GM10847 (cell line): ENCODE measurements around the gene UBE2D3.

ENCODE experiments used
- POLR2A ChIP-seq: IDR thresholded peaks from 2 replicates; pipeline ENCODE4 v1.6.1; 2011; ENCODE audit not compliant: insufficient read length; ENCODE audit errors: extremely low read depth

Gene UBE2D3

DNA sequence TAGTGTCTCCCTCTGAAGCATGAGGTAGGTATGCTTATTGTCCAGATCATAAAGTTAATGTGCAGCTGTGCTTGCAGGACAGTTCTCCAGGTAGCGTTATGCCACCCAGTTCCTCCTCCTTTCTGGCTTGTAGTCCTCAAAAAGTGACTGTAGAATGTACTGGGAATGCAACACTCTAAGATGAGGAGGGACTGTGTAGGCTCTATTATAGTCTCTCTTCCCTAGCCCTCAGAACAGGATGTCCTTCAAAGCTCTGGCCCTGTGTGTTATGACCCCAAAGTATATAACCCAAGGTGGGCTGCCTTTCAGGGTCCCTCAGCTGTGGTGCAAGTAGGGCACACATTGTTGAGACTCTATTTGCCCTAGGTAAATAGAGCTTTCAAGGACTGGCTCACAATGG is 45.8 kb downstream of the UBE2D3 start:
- TF ChIP-seq POLR2A = no peak

GRCh38 chr4:102780476-102781144 is 46.7 kb downstream of the UBE2D3 start:
- no peak for TF ChIP-seq POLR2A

DNA sequence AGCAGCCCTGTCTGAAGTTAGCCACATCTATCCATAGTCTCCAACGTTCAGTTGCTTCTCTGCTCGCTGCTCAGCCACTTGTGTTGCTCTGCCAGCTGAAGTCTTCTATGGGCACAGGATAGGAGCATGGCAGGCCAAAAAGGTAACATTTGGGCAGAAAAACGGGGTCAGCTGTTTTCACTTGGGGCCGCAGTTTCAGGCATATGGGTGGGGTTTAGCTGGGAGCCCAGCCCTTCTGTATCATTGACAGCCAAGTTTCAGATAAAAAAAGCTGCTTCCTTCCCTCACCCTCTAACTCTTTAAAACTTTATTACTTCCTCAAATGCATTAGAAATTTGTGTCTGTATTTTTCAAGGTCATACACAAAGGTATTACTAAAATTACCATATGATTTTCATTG is 48.1 kb downstream of the UBE2D3 start:
- TF ChIP-seq POLR2A = no peak

DNA sequence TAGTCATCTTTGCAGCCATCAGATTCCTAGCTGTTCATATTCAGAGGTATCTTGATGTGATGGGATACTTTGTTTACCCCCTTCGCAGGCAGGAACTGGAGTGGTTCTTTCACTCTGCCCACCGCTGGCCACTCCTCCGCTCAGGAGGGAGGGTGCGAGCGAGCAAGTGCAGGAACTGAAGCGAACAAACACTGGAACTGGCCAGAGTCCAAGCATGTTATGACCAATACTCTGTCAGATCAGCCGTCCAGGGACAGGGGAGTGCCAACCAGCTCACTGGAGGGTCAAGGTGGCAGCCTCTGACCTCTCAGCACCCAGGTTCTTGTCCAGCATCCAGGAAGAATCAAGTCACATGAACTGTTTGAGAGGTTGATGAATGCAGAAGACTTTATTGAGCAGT is 48.6 kb downstream of the UBE2D3 start:
- TF ChIP-seq POLR2A = no peak

DNA sequence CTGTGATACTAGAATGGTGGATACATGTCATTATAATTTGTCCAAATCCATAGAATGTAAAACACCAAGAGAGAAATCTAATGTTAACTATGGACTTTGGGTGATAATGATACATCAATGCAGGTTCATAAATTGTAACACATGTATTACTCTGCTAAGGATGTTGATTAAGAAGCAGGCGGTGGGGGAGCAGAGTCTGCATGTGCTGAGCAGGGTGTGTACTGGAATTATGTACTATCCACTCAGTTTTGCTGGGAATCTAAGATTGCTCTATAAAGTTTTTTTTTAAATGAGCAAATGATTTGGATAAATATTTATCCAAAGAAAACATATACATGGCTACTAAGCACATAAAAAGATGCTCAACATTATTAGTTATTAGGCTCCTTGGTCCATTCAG is 51.5 kb downstream of the UBE2D3 start:
- no peak for TF ChIP-seq POLR2A

- no peak for TF ChIP-seq POLR2A
These were observed 53.1 kb downstream of the UBE2D3 start for GRCh38 chr4:102774254-102774653.

- no peak for TF ChIP-seq POLR2A
These were observed 54.5 kb downstream of the UBE2D3 start for GRCh38 chr4:102772738-102773340.

DNA sequence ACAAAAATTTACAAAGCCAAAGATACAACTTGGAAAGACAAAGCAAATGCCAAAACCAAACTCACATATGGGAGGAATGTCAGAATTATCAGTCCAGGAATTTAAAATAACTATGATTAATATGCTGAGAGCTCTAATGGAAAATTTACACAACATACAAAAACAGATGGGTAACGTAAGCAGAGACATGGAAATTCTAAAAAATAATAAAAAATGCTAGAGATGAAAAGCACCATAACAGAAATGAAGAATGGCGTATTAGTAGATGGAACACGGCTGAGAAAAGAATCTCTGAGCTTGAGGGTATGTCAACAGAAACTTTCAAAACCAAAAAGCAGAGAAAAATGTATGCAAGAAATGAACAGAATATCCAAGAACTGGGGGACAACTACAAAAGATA is 62.5 kb downstream of the UBE2D3 start:
- TF ChIP-seq POLR2A = no peak

GRCh38 chr4:102761906-102762305 is 65.4 kb downstream of the UBE2D3 start:
- no peak for TF ChIP-seq POLR2A

DNA sequence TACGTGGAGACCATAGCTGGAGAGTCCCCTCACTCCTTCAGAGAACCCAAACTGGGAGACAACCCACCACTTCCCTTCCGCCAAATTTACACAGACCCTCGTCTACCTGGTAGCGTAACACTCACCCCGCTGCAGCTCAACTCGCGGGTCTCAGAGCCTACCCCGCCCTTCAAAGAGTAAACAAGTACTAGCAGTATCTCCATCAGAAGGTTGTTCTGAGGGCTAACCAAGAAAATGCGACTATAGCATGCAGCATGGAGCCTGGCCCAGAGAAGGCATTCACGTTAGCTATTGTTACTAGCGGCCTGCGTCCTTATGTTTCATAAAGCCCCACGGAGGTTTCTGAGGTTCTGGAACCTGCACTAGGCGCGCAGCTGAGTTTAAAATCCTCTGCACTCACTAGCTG is 66.1 kb downstream of the UBE2D3 start:
- TF ChIP-seq POLR2A = no peak

DNA sequence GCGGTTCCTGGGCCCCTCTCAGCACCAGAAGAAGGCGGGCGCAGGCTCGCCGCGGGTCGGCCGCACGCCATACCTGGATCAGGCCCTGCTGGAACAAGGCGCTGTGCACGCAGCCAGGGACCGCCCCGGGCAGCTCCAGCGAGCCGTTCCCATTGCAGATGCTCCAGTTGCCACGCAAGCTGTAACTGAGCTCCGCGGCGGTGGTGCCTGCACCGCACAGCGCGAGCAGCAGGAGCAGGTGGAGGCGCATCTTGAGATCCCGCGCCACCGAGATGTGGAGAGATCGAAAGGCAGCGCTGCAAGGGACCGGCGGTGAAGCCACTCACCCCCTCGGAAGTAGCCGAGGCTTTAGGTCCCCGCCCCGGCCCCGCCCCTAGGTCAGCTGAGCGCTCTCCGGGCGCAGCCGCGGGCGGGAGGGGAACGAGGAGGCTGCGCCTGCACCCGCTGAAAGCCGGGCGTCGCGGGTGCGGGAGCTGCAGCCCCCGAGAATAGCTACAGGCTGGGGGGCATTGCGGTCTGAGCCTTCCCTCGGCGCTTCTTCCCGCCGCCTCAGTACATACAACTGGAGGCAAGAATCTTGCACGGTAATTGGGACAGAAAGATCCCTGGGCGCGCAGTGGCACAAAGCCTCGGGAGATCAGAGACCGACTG is 66.6 kb downstream of the UBE2D3 start, which contains the start of gene MANBA:
Gene MANBA (minus strand): TSS at position 324 of the 651 bp plus-strand sequence. CDS start 74 bp downstream, at position 250.
- TF ChIP-seq POLR2A = peak; percentile 80

DNA sequence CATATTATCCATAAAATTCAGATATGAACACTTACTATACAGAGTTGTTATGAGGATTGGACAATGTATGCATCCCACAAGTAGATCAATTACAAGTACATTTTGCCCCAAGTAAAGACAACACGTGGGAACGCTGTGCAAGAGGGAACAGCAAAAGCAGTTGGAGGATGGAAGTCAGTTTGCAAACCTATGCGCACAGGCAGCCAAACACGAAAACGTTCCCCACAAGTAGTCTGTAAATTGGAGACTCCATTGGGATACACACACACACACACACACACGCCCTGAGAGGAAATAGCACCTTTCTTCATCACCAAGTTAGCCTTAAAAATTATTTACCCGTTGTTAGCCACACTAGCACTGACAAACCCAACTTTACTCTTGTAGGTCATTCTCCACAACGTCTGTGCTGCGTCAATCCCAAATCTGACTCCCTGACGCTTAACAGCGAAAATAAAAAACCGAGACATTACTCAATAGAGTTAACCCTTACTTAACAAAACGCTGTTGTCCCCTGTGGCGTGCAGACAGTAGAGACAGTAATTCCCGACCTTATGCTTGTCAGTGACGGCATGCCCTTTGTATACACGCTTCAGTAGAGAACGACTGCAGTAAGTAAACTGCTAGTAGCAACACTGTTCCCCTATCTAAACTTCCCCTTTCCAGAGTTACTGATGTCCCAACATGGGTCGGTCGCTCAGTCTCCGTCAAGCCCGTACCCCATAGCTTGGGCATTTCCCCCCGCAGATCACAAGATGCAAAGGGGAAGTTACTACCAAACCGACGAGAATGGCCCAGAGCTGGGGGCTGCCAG is 67.3 kb downstream of the UBE2D3 start:
- no peak for TF ChIP-seq POLR2A

DNA sequence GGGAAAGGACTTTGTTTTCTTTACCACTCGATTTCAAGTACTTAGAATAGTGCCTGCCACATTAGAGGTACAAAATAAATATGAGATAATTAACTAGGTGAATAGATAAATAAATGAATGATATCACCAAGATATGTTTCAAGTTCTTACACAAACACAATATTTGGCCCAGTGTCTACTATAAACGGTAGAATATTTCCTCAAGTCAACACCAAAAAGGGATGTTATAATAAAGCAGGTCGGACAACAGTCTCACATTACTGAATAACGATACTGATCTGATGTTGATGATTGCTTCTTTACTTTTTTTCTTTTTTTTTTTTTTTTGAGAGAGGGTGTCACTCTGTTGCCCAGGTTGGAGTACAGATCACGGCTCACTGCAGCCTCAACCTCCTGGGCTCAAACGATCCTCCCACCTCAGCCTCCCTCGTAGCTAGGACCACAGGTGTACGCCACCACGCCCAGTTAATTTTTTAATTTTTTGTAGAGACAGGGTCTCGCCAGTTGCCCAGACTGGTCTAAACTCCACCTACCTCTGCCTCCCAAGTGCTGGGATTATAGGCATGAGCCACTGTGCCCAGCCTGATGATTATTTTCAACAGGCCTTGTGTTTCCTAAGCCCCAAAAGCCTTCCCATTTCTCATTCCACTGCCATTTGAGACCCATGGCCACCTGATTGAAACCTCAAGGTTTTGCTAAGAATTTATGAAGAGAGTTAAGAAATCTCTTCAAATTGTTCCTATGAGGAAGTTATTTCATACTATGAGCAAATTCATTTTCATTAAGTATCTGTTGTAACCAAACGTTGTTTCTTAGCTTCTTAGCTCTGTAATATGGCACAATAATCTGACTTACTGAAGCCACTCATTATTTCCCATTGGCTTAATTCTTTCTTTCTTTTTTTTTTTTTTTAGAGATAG is 68.8 kb downstream of the UBE2D3 start:
- TF ChIP-seq POLR2A = no peak

DNA sequence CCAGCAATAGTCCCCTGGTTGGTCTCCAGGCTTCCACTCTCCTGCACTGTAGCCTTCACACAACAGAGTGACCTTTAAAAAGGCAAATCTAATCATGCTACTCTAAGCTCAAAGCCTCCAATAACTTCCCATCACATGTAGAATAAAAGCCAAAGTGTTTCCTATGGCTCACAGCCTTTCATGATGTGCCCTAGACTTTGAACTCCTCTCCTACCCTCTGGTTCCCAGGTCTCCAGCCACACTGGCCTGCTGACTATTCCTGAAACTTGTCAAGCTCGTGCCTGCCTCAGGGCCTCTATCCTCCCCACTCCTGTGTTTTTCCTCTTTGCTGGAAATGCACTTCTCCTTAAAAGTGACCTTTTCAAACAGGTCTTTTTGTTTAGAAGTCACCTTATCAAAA is 69.7 kb downstream of the UBE2D3 start:
- TF ChIP-seq POLR2A = no peak

DNA sequence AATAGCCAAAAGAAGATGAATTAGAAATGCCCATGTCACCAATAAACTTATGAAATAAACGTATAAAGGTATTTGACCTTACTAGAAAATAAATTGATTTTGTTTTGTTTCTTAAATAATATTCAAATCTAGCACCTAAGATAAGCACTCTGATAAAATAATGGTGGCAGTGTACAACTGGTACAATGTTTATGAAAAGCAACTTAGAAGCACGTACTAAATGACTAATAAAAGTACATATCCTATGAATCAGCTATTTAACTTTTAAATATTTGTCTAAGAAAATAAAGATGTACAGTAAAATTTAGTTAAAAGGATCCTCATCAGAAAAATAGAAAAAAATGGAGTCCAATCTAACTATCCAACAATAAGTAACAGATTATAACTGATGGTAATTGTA is 73.3 kb downstream of the UBE2D3 start:
- TF ChIP-seq POLR2A = no peak
